ENCODE data around the gene C4BPB.

The C4BPB gene

GRCh38 chr1:207060596-207060995 lies 28.1 kb upstream of the C4BPB start:
- no peak for DNase-seq

DNA sequence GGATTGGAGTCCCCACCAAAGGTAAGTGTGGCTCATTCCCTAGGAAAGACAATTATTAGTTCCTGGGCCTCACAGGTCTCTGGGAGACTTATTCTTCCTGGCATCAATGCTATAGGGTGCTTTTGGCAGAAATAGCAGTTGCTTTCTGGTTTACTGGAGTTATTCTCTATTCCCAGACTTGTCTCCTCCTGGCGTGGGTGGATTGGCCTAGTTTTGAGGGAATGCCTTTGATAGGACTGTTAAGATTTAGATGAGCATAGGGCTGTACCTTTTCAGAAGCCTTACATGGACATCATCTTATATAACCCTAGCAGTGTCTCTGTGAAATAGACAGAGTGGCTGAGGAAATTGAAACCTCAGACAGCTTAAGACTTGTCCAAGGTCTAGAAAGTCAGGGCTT lies 26.6 kb upstream of the C4BPB start:
- no peak for DNase-seq

GRCh38 chr1:207063014-207063413 lies 25.6 kb upstream of the C4BPB start:
- no peak for DNase-seq

- no peak for DNase-seq
These were observed 24.1 kb upstream of the C4BPB start for GRCh38 chr1:207064561-207064960.

GRCh38 chr1:207067185-207067584 lies 21.5 kb upstream of the C4BPB start:
- DNase-seq = no peak

- DNase-seq = no peak
These were observed 21.0 kb upstream of the C4BPB start for GRCh38 chr1:207067665-207068064.

- no peak for DNase-seq
These were observed 19.6 kb upstream of the C4BPB start for GRCh38 chr1:207069061-207069460.

DNA sequence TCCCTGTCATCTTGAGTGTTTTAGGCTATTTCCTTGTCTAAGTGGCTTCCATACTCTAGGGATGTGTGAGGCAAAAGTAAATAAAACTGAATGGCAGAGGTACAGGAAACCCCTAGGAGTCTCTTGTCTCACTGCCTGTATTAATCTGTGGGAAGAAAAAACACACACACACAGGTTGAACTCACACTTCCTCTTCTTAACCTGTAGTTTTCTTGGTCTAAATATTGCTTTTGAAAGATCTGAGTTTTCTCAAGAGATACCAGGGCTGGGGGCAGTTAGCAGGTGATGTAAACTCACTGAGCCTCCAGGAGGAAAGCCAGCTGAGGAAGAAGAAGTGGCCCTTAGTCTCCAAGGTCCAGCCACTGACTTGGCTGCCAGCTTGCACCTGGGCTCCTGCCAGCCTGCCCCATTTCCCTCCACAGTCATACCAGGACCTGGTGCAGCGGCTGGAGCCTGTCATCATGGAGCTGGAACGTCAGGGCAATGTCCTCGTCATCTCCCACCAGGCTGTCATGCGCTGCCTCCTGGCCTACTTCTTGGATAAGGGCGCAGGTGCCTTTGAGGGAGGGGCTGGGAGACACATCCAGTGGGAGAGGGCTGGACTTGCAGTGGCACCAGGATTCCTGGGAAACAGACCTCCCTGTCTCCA lies 18.7 kb upstream of the C4BPB start:
- DNase-seq = no peak

GRCh38 chr1:207070811-207071210 lies 17.8 kb upstream of the C4BPB start:
- no peak for DNase-seq

DNA sequence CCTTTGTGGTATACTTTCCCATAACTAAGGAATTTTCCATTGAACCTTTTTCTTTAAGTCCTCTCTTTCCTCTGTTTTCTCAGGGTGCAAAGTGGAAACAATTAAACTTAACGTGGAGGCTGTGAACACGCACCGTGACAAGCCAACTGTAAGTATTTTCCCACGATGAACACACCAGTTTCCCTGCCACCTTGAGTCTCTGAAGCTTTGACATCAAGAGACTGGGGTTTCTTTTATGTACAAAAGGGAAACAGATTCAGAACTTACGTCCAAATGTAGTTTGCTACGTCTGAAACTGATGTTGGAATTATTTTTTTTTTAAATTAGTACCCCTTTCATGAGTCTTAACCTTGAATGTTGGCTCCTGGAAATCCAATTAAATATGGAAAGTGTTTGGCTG lies 17.2 kb upstream of the C4BPB start:
- DNase-seq = no peak

GRCh38 chr1:207072233-207072632 lies 16.4 kb upstream of the C4BPB start:
- DNase-seq = no peak

GRCh38 chr1:207073906-207074820 lies 14.5 kb upstream of the C4BPB start:
- DNase-seq = no peak

DNA sequence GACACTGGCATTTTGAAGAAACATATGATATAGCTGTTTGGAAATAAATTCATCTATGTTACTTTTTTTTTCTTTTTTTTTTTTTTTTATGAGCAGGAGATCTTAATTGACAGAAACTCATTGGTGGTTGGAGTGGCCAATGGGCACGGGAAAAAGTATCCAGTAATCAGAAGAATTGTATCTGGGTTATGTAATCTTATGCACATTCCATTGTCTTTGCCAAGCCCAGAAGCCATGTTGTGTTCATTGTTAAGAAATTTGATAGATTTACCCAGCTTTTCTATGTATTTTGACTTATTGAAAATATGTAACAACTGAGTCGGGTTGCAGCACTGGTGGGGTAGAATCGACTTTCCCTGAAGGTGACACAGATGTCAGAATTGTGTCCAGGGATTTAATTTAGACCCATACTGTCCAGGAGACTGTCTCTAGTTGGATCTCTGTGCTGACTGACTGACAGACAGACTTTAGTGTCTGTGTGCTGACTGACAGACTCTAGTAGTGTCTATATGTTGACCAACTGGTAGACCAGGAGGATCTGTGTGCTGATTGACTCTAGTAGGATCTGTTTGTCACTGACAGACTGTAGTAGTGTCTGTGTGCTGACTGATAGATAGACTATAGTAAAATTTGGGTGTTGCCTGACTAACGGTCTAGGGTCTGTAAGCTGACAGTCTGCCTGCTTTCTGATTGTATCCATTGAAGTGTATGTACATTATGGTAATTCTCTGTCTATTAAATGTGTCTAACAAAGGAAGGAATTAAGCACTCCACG lies 12.3 kb upstream of the C4BPB start:
- no peak for DNase-seq

DNA sequence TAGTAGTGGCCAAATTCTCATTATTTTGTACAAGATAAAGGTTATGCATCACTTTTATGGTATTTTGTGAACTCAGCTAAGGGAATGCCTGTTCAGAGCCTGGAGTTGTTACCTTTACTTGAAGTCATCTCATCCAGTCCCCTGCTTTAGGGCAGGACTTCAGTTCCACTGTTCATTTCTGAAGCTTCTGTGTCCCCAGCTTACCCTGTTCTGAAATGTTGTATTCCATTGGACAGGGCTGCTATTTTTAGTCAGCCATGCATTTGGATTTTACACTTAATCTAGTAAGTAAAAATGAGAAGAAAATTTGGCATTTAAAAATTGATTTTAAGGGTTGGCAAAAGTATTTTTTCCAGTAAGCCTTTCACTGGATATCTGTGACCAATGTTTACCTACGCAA lies 11.6 kb upstream of the C4BPB start:
- DNase-seq = no peak

DNA sequence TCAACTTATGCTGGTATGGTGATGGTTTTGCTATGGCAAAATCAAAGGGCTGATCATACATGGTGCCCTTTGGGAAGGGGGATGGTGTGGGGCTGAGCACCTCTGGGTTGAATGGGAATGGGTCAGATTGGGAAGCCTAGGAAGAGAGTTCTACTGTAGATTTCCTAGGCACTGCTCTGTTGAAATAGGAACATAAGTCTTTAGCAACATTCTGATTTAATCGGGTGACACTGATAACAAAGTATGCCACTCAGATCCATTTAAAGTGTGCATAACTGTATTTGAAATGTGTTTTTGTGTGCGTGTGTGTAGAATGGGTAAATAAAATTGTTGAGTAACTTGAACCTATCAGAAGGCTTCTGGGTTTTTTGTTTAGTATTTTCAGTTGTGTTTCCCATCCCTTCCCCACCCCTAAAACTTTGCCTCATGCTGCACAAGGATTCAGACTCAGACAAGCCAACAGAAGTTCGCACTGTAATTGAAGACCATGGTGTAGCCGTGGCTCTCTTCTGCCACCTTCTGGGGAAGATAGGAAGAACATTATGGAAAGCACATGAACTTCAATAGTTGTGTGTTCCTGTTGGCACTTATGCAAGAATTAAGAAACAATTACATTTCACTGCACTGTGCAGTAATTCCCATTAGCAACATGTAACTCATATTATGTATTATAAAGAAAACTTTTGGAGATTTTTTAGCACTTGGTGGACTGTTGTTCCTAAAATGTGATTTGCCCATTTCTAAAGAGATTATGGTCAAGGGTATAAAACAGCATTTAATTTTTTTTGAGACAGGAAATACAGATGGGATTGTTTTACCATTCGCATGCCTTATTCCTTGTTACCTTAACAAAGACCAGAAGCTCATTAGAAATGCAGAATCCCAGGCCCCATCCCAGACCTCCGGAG lies 10.9 kb upstream of the C4BPB start:
- peak; percentile 71 to 80 for DNase-seq

DNA sequence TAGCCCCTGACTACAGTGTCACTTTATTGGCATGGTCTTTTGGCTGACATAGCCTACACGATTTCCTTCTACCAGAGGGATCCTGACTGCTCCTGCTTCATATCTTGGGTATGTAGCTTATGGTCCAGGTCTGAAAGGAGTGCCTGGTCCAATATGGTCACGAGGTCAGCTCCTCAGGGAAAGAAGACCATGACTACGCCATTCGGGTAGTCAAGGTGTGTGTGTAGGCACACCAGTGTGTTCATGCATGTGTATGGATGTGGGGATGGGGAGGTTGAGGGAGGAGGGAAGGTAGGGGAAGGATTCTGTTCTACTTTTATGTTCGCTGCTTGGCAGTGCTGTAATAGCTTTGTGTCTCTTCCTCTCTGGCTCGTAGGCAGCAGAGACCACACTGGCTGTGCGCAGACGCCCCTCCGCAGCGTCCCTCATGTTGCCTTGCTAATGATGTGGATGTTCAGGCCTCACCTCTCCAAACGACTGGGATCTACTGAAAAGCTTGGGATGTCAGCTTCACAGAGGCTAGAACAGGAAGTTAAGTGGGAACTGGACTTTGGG lies 10.0 kb upstream of the C4BPB start:
- DNase-seq = no peak

- DNase-seq = no peak
These were observed 8.9 kb upstream of the C4BPB start for GRCh38 chr1:207079706-207080241.

GRCh38 chr1:207081088-207081487 lies 7.6 kb upstream of the C4BPB start:
- no peak for DNase-seq

DNA sequence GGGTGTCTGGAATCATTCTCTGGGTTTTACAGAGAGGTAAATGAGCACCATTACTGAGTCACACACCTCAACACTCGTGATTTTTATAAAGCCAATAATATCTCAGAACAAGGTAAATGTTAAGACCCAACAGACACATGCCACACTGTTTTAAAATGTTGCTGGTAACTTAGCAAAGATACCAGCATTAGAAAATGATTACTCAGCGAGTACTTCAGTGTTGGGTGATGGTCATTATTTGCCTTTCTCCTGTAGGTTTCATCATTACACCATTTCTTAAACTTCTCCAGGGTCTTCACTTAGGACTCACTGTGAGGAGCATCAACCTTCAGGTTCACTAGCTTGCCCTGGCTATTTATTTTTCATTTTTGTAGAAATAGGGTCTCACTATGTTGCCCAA lies 6.9 kb upstream of the C4BPB start:
- no peak for DNase-seq

DNA sequence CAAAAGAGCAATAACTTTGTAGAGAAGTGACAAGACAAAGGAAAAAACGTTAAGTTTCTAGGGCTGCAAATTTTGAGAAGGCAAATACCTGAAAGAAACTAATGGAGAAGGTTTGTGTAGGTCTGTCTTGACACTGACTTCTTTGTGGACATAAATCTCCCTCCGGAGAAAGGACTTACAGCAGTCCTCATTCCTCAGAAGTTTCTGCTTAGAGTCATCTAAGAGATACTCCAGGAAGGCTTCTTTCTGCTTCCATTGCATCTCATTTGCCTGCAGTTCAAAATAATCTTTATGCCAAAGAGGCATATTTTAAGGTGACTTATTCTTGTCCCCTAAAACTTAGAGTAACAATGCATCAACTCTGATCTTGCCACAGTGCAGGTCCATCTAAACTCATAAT lies 4.4 kb upstream of the C4BPB start:
- no peak for DNase-seq

GRCh38 chr1:207084701-207085180 lies 3.9 kb upstream of the C4BPB start:
- peak; percentile 9 to 39 for DNase-seq

- DNase-seq = no peak
These were observed 2.8 kb upstream of the C4BPB start for GRCh38 chr1:207085887-207086286.

All from NCI-H2081 (cell line).